HG02798 (cell line): ENCODE data around the gene ZCCHC13.
"Not testable (repeated sequence)": the region's sequence is repeated elsewhere in the genome, so short reads cannot be mapped to it uniquely, and the experiment has no call there.

Experiments used
- ATAC-seq: cut with Tn5 transposase; IDR thresholded peaks from one replicate; pipeline ENCODE4 v1.9.1; 2021; ENCODE audit warnings: mild to moderate bottlenecking; ENCODE audit not compliant: unreplicated experiment, poor library complexity

ZCCHC13 gene

GRCh38 chrX:74319321-74319720 is 15.3 kb downstream of the ZCCHC13 start:
- ATAC-seq = not testable (repeated sequence)

- no peak for ATAC-seq
Measured at GRCh38 chrX:74321191-74321590, 17.2 kb downstream of the ZCCHC13 start.

DNA sequence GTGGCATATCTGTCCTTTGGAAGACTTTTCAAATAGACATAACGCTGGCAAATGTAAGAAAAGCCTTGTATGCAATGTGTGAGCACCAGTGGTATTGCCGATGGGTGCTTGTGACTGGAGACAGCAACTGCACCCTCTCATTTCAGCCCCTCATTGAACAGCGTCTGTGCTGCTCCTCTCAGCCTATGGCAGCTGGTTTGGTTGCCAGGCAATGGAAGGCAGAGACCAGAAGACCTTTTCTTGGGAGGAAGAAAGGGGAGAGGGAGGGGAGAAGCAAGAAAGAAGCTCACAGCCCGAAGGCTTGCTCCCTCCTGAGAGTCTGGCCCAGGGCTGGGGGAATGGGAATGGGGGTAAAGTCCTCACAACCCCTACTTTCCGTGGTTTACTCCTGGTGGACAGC is 20.2 kb downstream of the ZCCHC13 start:
- ATAC-seq = no peak

GRCh38 chrX:74325130-74326059 is 21.4 kb downstream of the ZCCHC13 start:
- ATAC-seq = no peak

DNA sequence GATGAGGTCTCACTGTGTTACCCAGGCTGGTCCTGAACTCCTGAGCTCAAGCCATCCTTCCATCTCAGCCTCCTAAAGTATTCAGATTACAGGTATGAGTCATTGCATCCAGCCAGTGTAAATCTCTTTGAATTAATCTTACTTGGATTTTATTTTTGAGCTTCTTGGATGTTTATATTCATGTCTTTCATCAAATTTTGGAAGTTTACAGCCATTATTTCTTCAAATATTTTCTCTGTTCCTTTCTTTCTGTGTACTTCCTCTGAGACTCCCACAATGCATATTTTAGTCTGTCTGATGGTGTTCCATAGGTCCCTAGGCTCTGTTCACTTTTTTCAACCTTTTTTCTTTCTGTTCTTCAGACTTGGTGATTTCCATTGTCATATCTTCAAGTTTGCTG is 34.9 kb downstream of the ZCCHC13 start:
- no peak for ATAC-seq

GRCh38 chrX:74340051-74340450 is 36.1 kb downstream of the ZCCHC13 start:
- ATAC-seq = no peak

- ATAC-seq = not testable (repeated sequence)
Measured at GRCh38 chrX:74342211-74342610, 38.2 kb downstream of the ZCCHC13 start.

- peak; percentile 80 for ATAC-seq
Measured at GRCh38 chrX:74343343-74344279, 39.6 kb downstream of the ZCCHC13 start.

- ATAC-seq = peak; percentile 20
Measured at GRCh38 chrX:74344280-74344622, 40.3 kb downstream of the ZCCHC13 start.

- ATAC-seq = no peak
Measured at GRCh38 chrX:74346088-74346487, 42.1 kb downstream of the ZCCHC13 start.

- no peak for ATAC-seq
Measured at GRCh38 chrX:74349387-74349786, 45.4 kb downstream of the ZCCHC13 start.

DNA sequence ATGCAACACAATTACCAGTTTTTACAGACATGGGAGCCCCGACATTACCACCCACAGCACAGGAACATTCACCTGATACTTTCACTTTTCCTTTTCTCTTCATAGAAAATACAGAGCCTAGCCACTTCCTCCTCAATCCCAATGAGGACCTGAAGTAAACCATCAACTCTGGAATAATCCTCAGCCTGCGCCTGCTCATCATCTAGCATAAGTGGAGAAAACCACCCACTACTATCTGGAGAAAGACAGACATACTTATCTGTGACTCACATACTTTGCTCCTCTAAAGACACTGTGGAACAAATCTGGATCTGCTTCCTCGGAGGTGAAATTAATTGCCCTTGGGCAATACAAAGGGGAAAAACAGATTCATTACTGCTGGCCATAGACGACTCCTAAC is 47.8 kb downstream of the ZCCHC13 start:
- no peak for ATAC-seq

DNA sequence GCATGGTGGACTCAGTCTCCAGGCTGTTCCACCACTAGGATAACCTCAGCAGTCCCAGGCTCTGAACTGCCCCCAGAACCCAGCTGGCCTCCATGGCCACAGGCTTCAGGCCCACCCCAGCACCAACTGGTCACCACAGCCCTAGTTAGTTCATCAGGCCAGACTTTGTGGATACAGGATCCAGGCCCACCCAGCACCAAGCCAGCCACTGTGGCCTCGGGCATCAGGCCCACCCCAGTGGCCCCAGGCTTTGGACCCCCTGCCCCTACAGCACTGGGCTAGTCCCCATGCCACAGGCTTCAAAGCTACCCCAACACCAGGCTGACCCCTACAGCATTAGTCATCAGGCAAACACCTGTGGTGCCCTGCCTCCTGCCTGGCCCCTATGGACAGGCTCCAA is 50.0 kb downstream of the ZCCHC13 start:
- ATAC-seq = no peak
